ENCODE measurements around the gene CAP1. TPM values are rescaled to one million over a fixed set of nuclear protein-coding genes. Genes with fewer than 3 reads are reported as not detected.

CAP1 gene
- total and polyA plus RNA-seq, 2 of the 13 experiments (the other 11 are each of a cell fraction or from before 2014, with no cell fraction given), result 174 to 195 TPM

GRCh38 chr1:40067851-40068250, 27.3 kb downstream of the CAP1 start:
- H3K79me2 ChIP-seq (ENCODE audit: insufficient read depth, low read length), result no peaks in the 10 kb centered on the region
- DNase-seq (ENCODE audit: low spot score) (no peak), FAIRE-seq (no peak), ATAC-seq (no peak)
- intact Hi-C loops (cut with micrococcal nuclease; ENCODE audit: unreplicated experiment), result no loop called here
- no peaks in the 10 kb centered on the region for H3K27me3 ChIP-seq (ENCODE audit: control insufficient read depth in 1 of 2, insufficient read depth in 2 of 2, low read length in 2 of 2)
- H3K4me3 ChIP-seq (replicated peaks in 1 of 3; ENCODE audit: insufficient read depth in 1 of 3, low read depth in 2 of 3, low read length in 3 of 3), result no peak overlapping the region
- 100% methylated on average over 3 of the region's 3 CpGs for WGBS (ENCODE audit: low lambda C conversion rate)
- peaks cover 34 to 90% of the 10 kb centered on the region in 2 experiments for H3K36me3 ChIP-seq (replicated peaks in 1 of 2; ENCODE audit: control insufficient read depth in 1 of 2, insufficient read depth in 2 of 2, low read length in 2 of 2)
- CTCF ChIA-PET (ENCODE audit: low intra/inter-chr PET ratio, low total read pairs), result no interaction called here
- H3K27ac ChIP-seq (ENCODE audit: extremely low read length, insufficient read depth, low read length), result no peak overlapping the region
- H3K4me2 ChIP-seq (ENCODE audit: low read depth, low read length), result no peak overlapping the region
- in situ Hi-C loops (cut with HindIII; ENCODE audit: extremely low pct_ligation_motif_present, low pct_unique_long_range_greater_than_20kb), result no loop called here
- no peaks in the 10 kb centered on the region for H4K20me1 ChIP-seq (ENCODE audit: insufficient read depth, low read length)
- TF ChIP-seq, protein P1, sequence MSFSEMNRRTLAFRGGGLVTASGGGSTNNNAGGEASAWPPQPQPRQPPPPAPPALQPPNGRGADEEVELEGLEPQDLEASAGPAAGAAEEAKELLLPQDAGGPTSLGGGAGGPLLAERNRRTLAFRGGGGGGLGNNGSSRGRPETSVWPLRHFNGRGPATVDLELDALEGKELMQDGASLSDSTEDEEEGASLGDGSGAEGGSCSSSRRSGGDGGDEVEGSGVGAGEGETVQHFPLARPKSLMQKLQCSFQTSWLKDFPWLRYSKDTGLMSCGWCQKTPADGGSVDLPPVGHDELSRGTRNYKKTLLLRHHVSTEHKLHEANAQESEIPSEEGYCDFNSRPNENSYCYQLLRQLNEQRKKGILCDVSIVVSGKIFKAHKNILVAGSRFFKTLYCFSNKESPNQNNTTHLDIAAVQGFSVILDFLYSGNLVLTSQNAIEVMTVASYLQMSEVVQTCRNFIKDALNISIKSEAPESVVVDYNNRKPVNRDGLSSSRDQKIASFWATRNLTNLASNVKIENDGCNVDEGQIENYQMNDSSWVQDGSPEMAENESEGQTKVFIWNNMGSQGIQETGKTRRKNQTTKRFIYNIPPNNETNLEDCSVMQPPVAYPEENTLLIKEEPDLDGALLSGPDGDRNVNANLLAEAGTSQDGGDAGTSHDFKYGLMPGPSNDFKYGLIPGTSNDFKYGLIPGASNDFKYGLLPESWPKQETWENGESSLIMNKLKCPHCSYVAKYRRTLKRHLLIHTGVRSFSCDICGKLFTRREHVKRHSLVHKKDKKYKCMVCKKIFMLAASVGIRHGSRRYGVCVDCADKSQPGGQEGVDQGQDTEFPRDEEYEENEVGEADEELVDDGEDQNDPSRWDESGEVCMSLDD (CRISPR knock-in tag; IDR thresholded peaks at IDR 0.05; ENCODE audit: borderline replicate concordance), result no peak
- no peak for TF ChIP-seq ZNF557 (CRISPR knock-in tag; IDR thresholded peaks at IDR 0.05)
- peak; percentile 25 for TF ChIP-seq AGO2 (optimal IDR thresholded peaks at IDR 0.05; ENCODE audit: low read depth, low read length)
- no peak for TF ChIP-seq ZBTB4 (CRISPR knock-in tag; IDR thresholded peaks at IDR 0.05; ENCODE audit: borderline replicate concordance)
- no peak for TF ChIP-seq DMTF1 (CRISPR knock-in tag; IDR thresholded peaks at IDR 0.05)
- no peak overlapping the region for H2AFZ ChIP-seq (ENCODE audit: low read length)
- BruUV-seq (replicated peaks), result no TSS peak
- no peaks in the 10 kb centered on the region for H3K9me3 ChIP-seq (ENCODE audit: low read length)
- H3K9ac ChIP-seq (ENCODE audit: insufficient read depth, low read depth, low read length), result no peak overlapping the region
- POLR2A ChIA-PET, result no interaction called here
- H3K4me1 ChIP-seq (ENCODE audit: insufficient read depth, low read length), result no peaks in the 10 kb centered on the region
